H1 (cell line): ENCODE measurements around the gene ATP9B.

ENCODE experiments used
- CHD2 ChIP-seq: IDR thresholded peaks from 2 replicates; pipeline ENCODE4 v1.6.1; 2012; ENCODE audit warnings: low read length, improper control_type of control experiment
- KDM1A ChIP-seq: fragments of 200-600, 300-600 bp; sonication (generic); IDR thresholded peaks from 2 replicates; pipeline ENCODE4 v1.7.1; 2016; ENCODE audit warnings: mild to moderate bottlenecking, low read length, borderline replicate concordance
- RAD21 ChIP-seq, 2 experiments: IDR thresholded peaks in 1 of 2; conservative IDR thresholded peaks in 1 of 2; 2 replicates each; pipeline ENCODE4 v1.6.1; 2011; ENCODE audit warnings: low read depth in 2 of 2, low read length in 2 of 2, improper control_type of control experiment in 1 of 2, inconsistent platforms in 1 of 2, mild to moderate bottlenecking in 1 of 2, moderate library complexity in 1 of 2
- RNF2 ChIP-seq: fragments of 200-900, 300-1000 bp; sonication (generic); IDR thresholded peaks from 2 replicates; pipeline ENCODE4 v1.7.1; 2016; ENCODE audit warnings: borderline replicate concordance, low read depth, mild to moderate bottlenecking, antibody characterized with exemption, low read length; ENCODE audit not compliant: poor library complexity, severe bottlenecking; ENCODE audit errors: missing control alignments
- TF ChIP-seq, protein P1 (sequence below), 3 experiments: IDR thresholded peaks; 1 replicate in 2 of 3; 2 replicates in 1 of 3; pipeline versions ENCODE4 v1.5.1 to v1.6.1; 2011; ENCODE audit warnings: low read length in 3 of 3, mild to moderate bottlenecking in 3 of 3, inconsistent platforms in 2 of 3, low read depth in 1 of 3, moderate library complexity in 1 of 3; ENCODE audit not compliant: insufficient read depth in 1 of 3; ENCODE audit errors: control extremely low read depth in 1 of 3

- TF ChIP-seq, protein P1, sequence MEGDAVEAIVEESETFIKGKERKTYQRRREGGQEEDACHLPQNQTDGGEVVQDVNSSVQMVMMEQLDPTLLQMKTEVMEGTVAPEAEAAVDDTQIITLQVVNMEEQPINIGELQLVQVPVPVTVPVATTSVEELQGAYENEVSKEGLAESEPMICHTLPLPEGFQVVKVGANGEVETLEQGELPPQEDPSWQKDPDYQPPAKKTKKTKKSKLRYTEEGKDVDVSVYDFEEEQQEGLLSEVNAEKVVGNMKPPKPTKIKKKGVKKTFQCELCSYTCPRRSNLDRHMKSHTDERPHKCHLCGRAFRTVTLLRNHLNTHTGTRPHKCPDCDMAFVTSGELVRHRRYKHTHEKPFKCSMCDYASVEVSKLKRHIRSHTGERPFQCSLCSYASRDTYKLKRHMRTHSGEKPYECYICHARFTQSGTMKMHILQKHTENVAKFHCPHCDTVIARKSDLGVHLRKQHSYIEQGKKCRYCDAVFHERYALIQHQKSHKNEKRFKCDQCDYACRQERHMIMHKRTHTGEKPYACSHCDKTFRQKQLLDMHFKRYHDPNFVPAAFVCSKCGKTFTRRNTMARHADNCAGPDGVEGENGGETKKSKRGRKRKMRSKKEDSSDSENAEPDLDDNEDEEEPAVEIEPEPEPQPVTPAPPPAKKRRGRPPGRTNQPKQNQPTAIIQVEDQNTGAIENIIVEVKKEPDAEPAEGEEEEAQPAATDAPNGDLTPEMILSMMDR (IDR thresholded peaks at IDR 0.05; ENCODE audit: control extremely low read depth in 1 of 3, insufficient read depth in 1 of 3, low read depth in 1 of 3, low read length in 3 of 3), result no peak
- TF ChIP-seq KDM1A, result no peak
- no peak for TF ChIP-seq RNF2
- no peak for TF ChIP-seq RAD21 (IDR thresholded peaks at IDR 0.05 in 1 of 2, conservative IDR thresholded peaks at IDR 0.05 in 1 of 2; ENCODE audit: low read depth in 2 of 2, low read length in 2 of 2)
- no peak for TF ChIP-seq CHD2
These were observed 303.8 kb downstream of the ATP9B start for GRCh38 chr18:79372991-79373390.
